Activated effector memory CD4-positive, alpha-beta T cell treated with Interleukin-2 at 50 U/mL for 16 hours (primary cell): ENCODE data around the gene WFDC9.
"Not testable (repeated sequence)": the region's sequence is repeated elsewhere in the genome, so short reads cannot be mapped to it uniquely, and the experiment has no call there.

Experiments
- DNase-seq: peaks from one replicate; pipeline ENCODE4 v3.0.0-alpha.2; 2020

The WFDC9 gene

GRCh38 chr20:45631184-45631583 is at the start of gene WFDC9:
TSS of gene WFDC9 (minus strand) at chr20:45631284. CDS start at chr20:45610181, 21,103 bp downstream.
- no peak for DNase-seq

GRCh38 chr20:45679650-45680049 is 48.6 kb upstream of the WFDC9 start:
- no peak for DNase-seq

- no peak for DNase-seq
These were observed 41.7 kb upstream of the WFDC9 start for GRCh38 chr20:45672765-45673164.

- no peak for DNase-seq
These were observed 39.1 kb upstream of the WFDC9 start, which contains the start of gene WFDC11 for GRCh38 chr20:45670139-45670538. TSS of gene WFDC11 (minus strand) at chr20:45670239. CDS start at chr20:45650600, 19,639 bp downstream.

- not testable (repeated sequence) for DNase-seq
These were observed 26.0 kb upstream of the WFDC9 start for GRCh38 chr20:45657038-45657437.

- not testable (repeated sequence) for DNase-seq
These were observed 20.6 kb upstream of the WFDC9 start for GRCh38 chr20:45651726-45652125.

- no peak for DNase-seq
These were observed 18.3 kb upstream of the WFDC9 start for GRCh38 chr20:45649312-45649863.

GRCh38 chr20:45647441-45648050 is 16.5 kb upstream of the WFDC9 start:
- no peak for DNase-seq

- no peak for DNase-seq
These were observed 15.8 kb upstream of the WFDC9 start for GRCh38 chr20:45646875-45647274.

- not testable (repeated sequence) for DNase-seq
These were observed 14.8 kb upstream of the WFDC9 start for GRCh38 chr20:45645869-45646268.

GRCh38 chr20:45641076-45641475 is 10.0 kb upstream of the WFDC9 start:
- not testable (repeated sequence) for DNase-seq

- DNase-seq: no peak
These were observed 8.6 kb upstream of the WFDC9 start for GRCh38 chr20:45639687-45640086.

- DNase-seq: no peak
These were observed 5.4 kb upstream of the WFDC9 start for GRCh38 chr20:45636513-45636912.

GRCh38 chr20:45630371-45630770 is 713 bp downstream of the WFDC9 start:
- DNase-seq: no peak

GRCh38 chr20:45629496-45630100 is 1.5 kb downstream of the WFDC9 start, which contains the start of gene WFDC10A:
TSS of gene WFDC10A (plus strand) at chr20:45629739. CDS start at chr20:45629814, 75 bp downstream.
- DNase-seq: no peak

- DNase-seq: no peak
These were observed 4.5 kb downstream of the WFDC9 start for GRCh38 chr20:45626540-45626939.

GRCh38 chr20:45621593-45621992 is 9.5 kb downstream of the WFDC9 start:
- no peak for DNase-seq

GRCh38 chr20:45617591-45617990 is 13.5 kb downstream of the WFDC9 start:
- DNase-seq: no peak

GRCh38 chr20:45612314-45612713 is 18.8 kb downstream of the WFDC9 start:
- DNase-seq: no peak

GRCh38 chr20:45611054-45611453 is 20.0 kb downstream of the WFDC9 start:
- no peak for DNase-seq

GRCh38 chr20:45607810-45608209 is 23.3 kb downstream of the WFDC9 start:
- DNase-seq: no peak

GRCh38 chr20:45595235-45595634 is 35.8 kb downstream of the WFDC9 start:
- DNase-seq: no peak

GRCh38 chr20:45593498-45593897 is 37.6 kb downstream of the WFDC9 start:
- no peak for DNase-seq

- no peak for DNase-seq
These were observed 38.4 kb downstream of the WFDC9 start for GRCh38 chr20:45592574-45593189.
